Measurements from ENCODE around the gene CA5A.
"Not testable (repeated sequence)": the region's sequence is repeated elsewhere in the genome, so short reads cannot be mapped to it uniquely, and the experiment has no call there.

The CA5A gene

DNA sequence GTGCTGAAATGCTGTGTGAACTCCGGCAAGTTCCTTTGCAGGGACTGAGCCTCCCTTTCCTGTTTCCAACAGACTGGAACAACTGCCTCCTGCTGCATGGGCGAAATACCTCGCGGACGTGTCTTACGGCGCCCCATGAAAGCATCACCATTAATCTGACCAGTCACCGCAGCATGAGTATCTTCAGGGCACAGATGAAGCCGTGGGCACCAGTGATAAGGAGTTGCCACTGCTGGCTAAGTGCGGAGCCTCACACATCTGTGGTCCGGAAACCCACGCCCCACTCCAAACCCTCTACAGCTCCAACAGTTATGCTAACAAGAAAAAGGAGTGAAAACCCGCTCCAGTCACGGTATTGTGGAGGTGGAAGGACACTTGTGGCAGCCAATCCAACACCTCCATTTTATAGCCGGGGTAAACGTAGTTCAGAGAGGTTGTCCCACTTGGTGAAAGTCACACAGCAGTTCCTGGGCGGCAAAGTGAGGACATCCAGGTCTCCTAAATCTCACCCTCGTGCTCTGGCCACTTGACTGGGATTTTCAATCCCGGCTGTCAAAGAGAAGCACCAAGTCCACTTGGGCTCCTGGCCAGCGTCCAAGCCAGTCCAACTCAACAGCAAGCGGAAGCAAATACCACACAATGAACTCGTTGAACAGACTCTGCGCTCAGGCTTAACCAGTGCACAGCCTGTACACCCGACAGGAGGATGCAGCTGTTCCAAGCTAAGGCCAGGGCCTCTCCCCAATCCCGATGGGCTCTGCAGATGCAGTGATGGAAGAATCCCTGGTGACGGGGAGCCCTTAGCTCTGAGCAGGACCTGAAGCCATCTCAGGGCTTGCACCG lies 78.0 kb downstream of the CA5A start:
- H3K4me2 ChIP-seq (ENCODE audit: low read length); H4K12ac ChIP-seq (ENCODE audit: low read depth, low read length); H3K27ac ChIP-seq (ENCODE audit: low read depth, low read length); H3K9me3 ChIP-seq (ENCODE audit: insufficient read depth, low read depth, low read length); H3K9ac ChIP-seq (ENCODE audit: low read length); H3K23ac ChIP-seq (ENCODE audit: low read length); H3K27me3 ChIP-seq (ENCODE audit: insufficient read depth, low read length); H2AK5ac ChIP-seq (ENCODE audit: low read length); H2BK120ac ChIP-seq (ENCODE audit: insufficient read depth, low read length, poor library complexity); H3K14ac ChIP-seq (ENCODE audit: low read length); H2AFZ ChIP-seq (ENCODE audit: insufficient read depth, low read length, poor library complexity); DNase-seq; H4K8ac ChIP-seq (ENCODE audit: low read depth, low read length); H2BK5ac ChIP-seq (ENCODE audit: low read depth, low read length, poor library complexity); H4K91ac ChIP-seq (ENCODE audit: low read depth, low read length); H3K4me3 ChIP-seq (ENCODE audit: low read depth, low read length): not testable (repeated sequence)
- peak overlapping the region; percentile 61 for H3K4ac ChIP-seq (ENCODE audit: low read depth, low read length)
- peaks cover 52 to 62% of the 10 kb centered on the region in 2 experiments for H3K4me1 ChIP-seq (ENCODE audit: control insufficient read depth in 1 of 2, insufficient read depth in 2 of 2, low read length in 2 of 2)
- peak overlapping the region; percentile 58 for H2BK12ac ChIP-seq (ENCODE audit: low read length)
- H3K18ac ChIP-seq (ENCODE audit: low read length) = peak overlapping the region; percentile 14
- H3K79me1 ChIP-seq (ENCODE audit: low read length) = peaks cover 25% of the 10 kb centered on the region
- WGBS (ENCODE audit: extremely low coverage, insufficient coverage, insufficient read length) = no CpG with 5 or more reads among the region's 27 CpGs
- H3K79me2 ChIP-seq (ENCODE audit: control insufficient read depth, insufficient read depth, low read length, poor library complexity) = peaks cover 35% of the 10 kb centered on the region
- peaks cover 45 to 53% of the 10 kb centered on the region in 2 experiments for H3K36me3 ChIP-seq (ENCODE audit: control insufficient read depth in 1 of 2, insufficient read depth in 2 of 2, low read length in 2 of 2)

DNA sequence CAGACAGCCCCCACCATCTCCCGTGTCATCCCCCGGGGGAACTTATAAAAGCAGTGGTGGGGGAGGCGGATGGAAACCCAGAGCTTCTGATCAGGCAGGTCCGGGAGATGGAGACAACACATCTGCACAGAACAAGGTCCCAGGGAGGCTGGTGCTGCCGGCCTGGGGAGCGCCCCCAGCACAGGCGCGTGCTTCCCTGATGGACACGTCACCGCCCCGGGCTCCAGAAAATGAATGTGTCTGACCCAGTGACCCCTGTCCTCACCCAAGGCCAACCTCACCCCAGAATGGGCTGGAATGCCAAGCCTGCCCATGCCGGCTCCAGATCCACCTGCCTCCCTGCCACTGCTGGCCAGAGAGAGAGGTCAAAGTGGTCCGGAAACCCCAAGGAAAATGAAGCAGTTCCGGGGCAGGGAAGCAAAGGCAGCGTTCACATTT lies 79.5 kb downstream of the CA5A start:
- no peak for DNase-seq
- Histone ChIP-seq H3K14ac (ENCODE audit: low read length) (no peak overlapping the region), H2AFZ (ENCODE audit: insufficient read depth, low read length, poor library complexity) (no peak overlapping the region), H3K36me3 (ENCODE audit: control insufficient read depth in 1 of 2, insufficient read depth in 2 of 2, low read length in 2 of 2) (peaks cover 36 to 47% of the 10 kb centered on the region in 2 experiments), H3K79me2 (ENCODE audit: control insufficient read depth, insufficient read depth, low read length, poor library complexity) (peaks cover 36% of the 10 kb centered on the region), H4K91ac (ENCODE audit: low read depth, low read length) (no peak overlapping the region), H2AK5ac (ENCODE audit: low read length) (no peak overlapping the region), H3K9me3 (ENCODE audit: insufficient read depth, low read depth, low read length) (peaks cover 4% of the 10 kb centered on the region), H3K18ac (ENCODE audit: low read length) (peak overlapping the region; percentile 39), H3K27me3 (ENCODE audit: insufficient read depth, low read length) (no peaks in the 10 kb centered on the region), H3K79me1 (ENCODE audit: low read length) (peaks cover 40% of the 10 kb centered on the region), H3K9ac (ENCODE audit: low read length) (no peak overlapping the region), H3K4me3 (ENCODE audit: low read depth, low read length) (peak overlapping the region; percentile 13), H4K12ac (ENCODE audit: low read depth, low read length) (no peak overlapping the region), H2BK120ac (ENCODE audit: insufficient read depth, low read length, poor library complexity) (no peak overlapping the region), H3K23ac (ENCODE audit: low read length) (no peak overlapping the region), H2BK12ac (ENCODE audit: low read length) (no peak overlapping the region), H3K27ac (ENCODE audit: low read depth, low read length) (peak overlapping the region; percentile 56), H3K4me2 (ENCODE audit: low read length) (peak overlapping the region; percentile 11), H2BK5ac (ENCODE audit: low read depth, low read length, poor library complexity) (no peak overlapping the region), H3K4ac (ENCODE audit: low read depth, low read length) (peak overlapping the region; percentile 36), H3K4me1 (ENCODE audit: control insufficient read depth in 1 of 2, insufficient read depth in 2 of 2, low read length in 2 of 2) (peaks cover 61 to 69% of the 10 kb centered on the region in 2 experiments), H4K8ac (ENCODE audit: low read depth, low read length) (no peak overlapping the region)
- no CpG with 5 or more reads among the region's 15 CpGs for WGBS (ENCODE audit: extremely low coverage, insufficient coverage, insufficient read length)

DNA sequence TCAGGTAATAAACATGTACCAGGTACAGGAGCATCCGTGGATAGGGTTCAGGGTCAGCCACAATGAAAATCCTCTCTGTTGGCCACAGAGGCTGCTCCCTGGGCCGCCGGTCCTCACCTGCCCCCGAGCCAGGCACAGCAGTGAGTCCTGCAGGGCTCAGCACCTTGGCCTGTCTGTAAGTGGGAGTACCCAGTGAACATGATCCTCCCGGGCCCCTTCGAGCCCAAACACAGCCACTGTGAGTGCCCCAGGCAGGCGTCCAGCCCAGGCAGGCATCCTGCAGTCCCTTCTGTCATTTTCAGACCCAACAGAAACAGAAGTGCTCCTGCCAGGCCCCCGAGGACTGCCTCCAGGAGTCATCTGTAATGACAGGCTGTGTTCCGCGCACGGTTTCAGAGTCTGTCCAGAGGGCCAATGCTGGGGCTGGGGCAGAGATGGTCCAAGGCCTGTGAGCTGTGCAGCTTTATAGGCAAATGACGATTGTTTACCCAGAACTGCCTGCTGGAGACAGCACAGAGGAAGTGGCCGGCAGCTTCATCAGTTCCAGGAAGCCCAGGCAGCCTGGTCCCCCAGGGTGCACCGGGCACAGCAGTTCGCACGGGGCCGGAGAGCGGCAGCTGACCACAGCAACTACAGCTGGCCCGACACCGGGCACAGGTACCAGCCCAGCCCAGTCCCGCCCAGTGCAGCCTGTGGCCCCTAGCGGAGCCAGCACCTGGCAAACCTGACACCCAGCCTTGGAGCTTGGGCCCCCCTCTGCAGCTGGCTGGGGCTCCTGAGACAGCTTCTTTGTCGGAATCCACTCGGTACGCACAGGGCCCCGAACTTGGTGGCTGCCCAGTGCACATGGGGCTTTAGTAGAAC lies 80.2 kb downstream of the CA5A start:
- Histone ChIP-seq H3K4me1 (ENCODE audit: control insufficient read depth in 1 of 2, insufficient read depth in 2 of 2, low read length in 2 of 2) (peaks cover 64 to 72% of the 10 kb centered on the region in 2 experiments), H2BK5ac (ENCODE audit: low read depth, low read length, poor library complexity) (no peak overlapping the region), H3K23ac (ENCODE audit: low read length) (no peak overlapping the region), H4K91ac (ENCODE audit: low read depth, low read length) (peak overlapping the region; percentile 69), H2AFZ (ENCODE audit: insufficient read depth, low read length, poor library complexity) (no peak overlapping the region), H3K36me3 (ENCODE audit: control insufficient read depth in 1 of 2, insufficient read depth in 2 of 2, low read length in 2 of 2) (peaks cover 32 to 45% of the 10 kb centered on the region in 2 experiments), H2BK12ac (ENCODE audit: low read length) (no peak overlapping the region), H3K18ac (ENCODE audit: low read length) (peak overlapping the region; percentile 39), H3K4ac (ENCODE audit: low read depth, low read length) (peak overlapping the region; percentile 36), H2AK5ac (ENCODE audit: low read length) (no peak overlapping the region), H4K12ac (ENCODE audit: low read depth, low read length) (no peak overlapping the region), H3K9me3 (ENCODE audit: insufficient read depth, low read depth, low read length) (peaks cover 4% of the 10 kb centered on the region), H3K27ac (ENCODE audit: low read depth, low read length) (peak overlapping the region; percentile 56), H3K4me3 (ENCODE audit: low read depth, low read length) (no peak overlapping the region), H4K8ac (ENCODE audit: low read depth, low read length) (no peak overlapping the region), H3K14ac (ENCODE audit: low read length) (no peak overlapping the region), H3K79me2 (ENCODE audit: control insufficient read depth, insufficient read depth, low read length, poor library complexity) (peaks cover 32% of the 10 kb centered on the region), H3K27me3 (ENCODE audit: insufficient read depth, low read length) (no peaks in the 10 kb centered on the region), H2BK120ac (ENCODE audit: insufficient read depth, low read length, poor library complexity) (no peak overlapping the region), H3K4me2 (ENCODE audit: low read length) (no peak overlapping the region), H3K79me1 (ENCODE audit: low read length) (peaks cover 46% of the 10 kb centered on the region), H3K9ac (ENCODE audit: low read length) (no peak overlapping the region)
- no CpG with 5 or more reads among the region's 26 CpGs for WGBS (ENCODE audit: extremely low coverage, insufficient coverage, insufficient read length)
- no peak for DNase-seq

DNA sequence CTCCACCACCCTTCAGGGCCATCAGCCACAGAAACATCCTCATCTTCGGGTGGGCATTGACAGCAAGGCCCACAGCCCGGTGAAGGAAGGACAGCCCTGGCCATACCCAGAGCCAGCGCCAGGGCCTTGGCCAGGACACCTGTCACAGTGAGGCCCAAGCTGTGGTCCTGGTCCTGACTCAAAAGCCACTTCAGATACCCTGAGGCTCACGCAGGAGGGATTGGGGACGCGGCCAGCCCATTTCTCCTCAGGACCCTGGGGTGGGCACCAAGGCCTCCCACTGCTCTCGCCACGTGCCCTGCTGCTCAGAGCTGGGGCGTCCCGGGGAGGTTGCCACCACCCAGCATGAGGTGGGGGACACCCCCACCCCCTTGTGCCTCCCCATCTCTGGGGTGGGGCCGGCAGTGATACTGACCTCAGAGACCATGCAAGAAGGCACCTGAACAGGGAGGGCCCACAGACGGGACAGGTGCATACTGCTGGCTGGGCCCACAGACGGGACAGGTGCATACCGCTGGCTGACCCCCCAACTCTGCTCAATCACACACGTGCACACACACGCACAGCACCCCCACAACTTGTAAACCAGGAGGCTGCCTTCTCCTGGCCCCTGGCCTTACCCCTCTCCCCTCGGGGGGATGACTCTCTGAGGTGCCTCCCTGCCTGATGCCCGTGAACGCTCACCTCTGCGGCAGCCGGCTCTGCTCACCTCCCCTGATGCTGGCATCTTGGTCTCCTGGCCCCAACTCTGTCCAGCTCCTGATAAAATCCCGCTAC lies 81.2 kb downstream of the CA5A start:
- H2BK5ac ChIP-seq (ENCODE audit: low read depth, low read length, poor library complexity) = peak overlapping the region; percentile 84
- H3K18ac ChIP-seq (ENCODE audit: low read length) = peak overlapping the region; percentile 58
- H3K4me2 ChIP-seq (ENCODE audit: low read length) = no peak overlapping the region
- peaks cover 50% of the 10 kb centered on the region for H3K79me1 ChIP-seq (ENCODE audit: low read length)
- no peak overlapping the region for H3K9ac ChIP-seq (ENCODE audit: low read length)
- WGBS (ENCODE audit: extremely low coverage, insufficient coverage, insufficient read length) = no CpG with 5 or more reads among the region's 22 CpGs
- peaks cover 30% of the 10 kb centered on the region for H3K79me2 ChIP-seq (ENCODE audit: control insufficient read depth, insufficient read depth, low read length, poor library complexity)
- H2BK12ac ChIP-seq (ENCODE audit: low read length) = peak overlapping the region; percentile 53
- peak overlapping the region; percentile 59 for H3K14ac ChIP-seq (ENCODE audit: low read length)
- H2BK120ac ChIP-seq (ENCODE audit: insufficient read depth, low read length, poor library complexity) = peak overlapping the region; percentile 63
- H4K12ac ChIP-seq (ENCODE audit: low read depth, low read length) = no peak overlapping the region
- H2AK5ac ChIP-seq (ENCODE audit: low read length) = peak overlapping the region; percentile 61
- peak overlapping the region; percentile 89 for H3K27ac ChIP-seq (ENCODE audit: low read depth, low read length)
- H3K27me3 ChIP-seq (ENCODE audit: insufficient read depth, low read length) = no peaks in the 10 kb centered on the region
- no peak overlapping the region for H3K23ac ChIP-seq (ENCODE audit: low read length)
- H3K36me3 ChIP-seq (ENCODE audit: control insufficient read depth in 1 of 2, insufficient read depth in 2 of 2, low read length in 2 of 2) = peaks cover 37 to 48% of the 10 kb centered on the region in 2 experiments
- peaks cover 4% of the 10 kb centered on the region for H3K9me3 ChIP-seq (ENCODE audit: insufficient read depth, low read depth, low read length)
- DNase-seq = no peak
- peak overlapping the region; percentile 69 for H4K91ac ChIP-seq (ENCODE audit: low read depth, low read length)
- no peak overlapping the region for H3K4me3 ChIP-seq (ENCODE audit: low read depth, low read length)
- H3K4me1 ChIP-seq (ENCODE audit: control insufficient read depth in 1 of 2, insufficient read depth in 2 of 2, low read length in 2 of 2) = peaks cover 66 to 73% of the 10 kb centered on the region in 2 experiments
- H4K8ac ChIP-seq (ENCODE audit: low read depth, low read length) = no peak overlapping the region
- H2AFZ ChIP-seq (ENCODE audit: insufficient read depth, low read length, poor library complexity) = no peak overlapping the region
- H3K4ac ChIP-seq (ENCODE audit: low read depth, low read length) = peak overlapping the region; percentile 46
